GM13977 (cell line): ENCODE data around the gene NOX1.

Experiments used
- DNase-seq: peaks from one replicate; pipeline ENCODE4 v3.0.0; 2012; ENCODE audit warnings: low spot score
- in situ Hi-C: fragments of 300-500 bp; cut with MboI; formaldehyde crosslinking; loops from one replicate; pipeline ENCODE4 v1.12.0; 2022; ENCODE audit warnings: low sequenced_read_pairs, low pct_unique_long_range_greater_than_20kb, mixed read lengths, inconsistent platforms; ENCODE audit not compliant: unreplicated experiment
- TF ChIP-seq, protein P1 (sequence below): IDR thresholded peaks from 2 replicates; pipeline ENCODE4 v1.5.1; 2012; ENCODE audit warnings: mild to moderate bottlenecking, control low read depth; ENCODE audit not compliant: insufficient read depth; ENCODE audit errors: extremely low read depth, missing control alignments

NOX1 gene

DNA sequence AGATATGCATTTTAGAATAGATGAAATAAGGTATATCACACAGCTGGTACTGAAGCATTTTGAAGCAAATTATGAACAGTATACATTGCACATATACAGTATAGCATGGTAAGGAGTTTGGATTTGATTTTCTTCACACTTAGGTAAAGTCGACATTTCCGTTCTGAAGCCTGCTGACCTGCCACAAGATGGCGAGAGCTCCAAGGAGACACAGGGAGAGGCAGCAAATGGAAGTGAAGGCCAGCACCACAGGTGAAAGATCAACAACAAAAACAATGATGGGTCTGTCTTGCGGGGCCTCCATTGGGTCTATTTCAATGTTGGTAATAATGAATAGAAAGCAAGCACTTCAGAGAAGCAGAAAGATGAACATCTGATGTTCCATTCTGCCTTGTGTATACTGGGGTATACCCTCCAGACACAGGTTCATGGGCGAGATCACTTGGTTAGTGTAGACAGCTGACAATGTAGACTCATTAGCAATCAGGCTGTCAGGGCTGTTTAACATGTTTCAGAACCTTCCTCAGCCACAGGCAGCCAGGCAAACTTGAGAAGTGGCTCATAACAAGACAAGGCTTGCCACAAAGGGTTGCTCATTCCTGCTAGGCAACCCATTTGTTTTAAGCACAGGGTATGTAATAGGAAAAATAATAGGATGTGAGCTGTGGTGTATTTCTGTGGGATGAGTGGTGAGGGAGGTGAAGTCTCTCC is 21.4 kb upstream of the NOX1 start:
- TF ChIP-seq, protein P1, sequence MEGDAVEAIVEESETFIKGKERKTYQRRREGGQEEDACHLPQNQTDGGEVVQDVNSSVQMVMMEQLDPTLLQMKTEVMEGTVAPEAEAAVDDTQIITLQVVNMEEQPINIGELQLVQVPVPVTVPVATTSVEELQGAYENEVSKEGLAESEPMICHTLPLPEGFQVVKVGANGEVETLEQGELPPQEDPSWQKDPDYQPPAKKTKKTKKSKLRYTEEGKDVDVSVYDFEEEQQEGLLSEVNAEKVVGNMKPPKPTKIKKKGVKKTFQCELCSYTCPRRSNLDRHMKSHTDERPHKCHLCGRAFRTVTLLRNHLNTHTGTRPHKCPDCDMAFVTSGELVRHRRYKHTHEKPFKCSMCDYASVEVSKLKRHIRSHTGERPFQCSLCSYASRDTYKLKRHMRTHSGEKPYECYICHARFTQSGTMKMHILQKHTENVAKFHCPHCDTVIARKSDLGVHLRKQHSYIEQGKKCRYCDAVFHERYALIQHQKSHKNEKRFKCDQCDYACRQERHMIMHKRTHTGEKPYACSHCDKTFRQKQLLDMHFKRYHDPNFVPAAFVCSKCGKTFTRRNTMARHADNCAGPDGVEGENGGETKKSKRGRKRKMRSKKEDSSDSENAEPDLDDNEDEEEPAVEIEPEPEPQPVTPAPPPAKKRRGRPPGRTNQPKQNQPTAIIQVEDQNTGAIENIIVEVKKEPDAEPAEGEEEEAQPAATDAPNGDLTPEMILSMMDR: peak; percentile 60

DNA sequence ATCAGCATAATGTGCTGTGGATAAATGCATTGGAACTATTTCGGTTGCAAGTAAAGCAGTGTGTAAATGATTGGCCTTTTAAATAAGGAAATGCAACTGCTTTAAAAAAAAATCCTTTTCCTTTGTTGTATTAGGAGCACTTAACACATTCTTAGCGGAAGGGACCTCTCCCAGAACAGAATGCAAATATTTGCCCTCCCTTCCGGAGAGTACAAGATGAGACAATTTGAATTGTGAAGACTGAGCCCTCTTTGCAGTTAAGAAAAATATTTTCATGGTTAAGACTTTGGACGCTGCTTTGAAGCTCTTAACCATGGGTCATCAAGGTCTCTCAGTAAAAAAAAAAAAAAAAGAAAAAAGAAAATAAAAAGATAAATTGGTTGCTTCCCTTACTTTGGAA is 9.5 kb upstream of the NOX1 start:
- TF ChIP-seq, protein P1: no peak
- in situ Hi-C loops: loop anchor here (25.0 kb wide), 1 partner anchor 329 kb away; the partner anchor contains the start of gene DRP2
- DNase-seq: no peak

More for the DNA sequence above, 21.4 kb upstream of the NOX1 start:
- in situ Hi-C loops: loop anchor here (25.0 kb wide), 1 partner anchor 317 kb away; the partner anchor contains the start of gene DRP2
- DNase-seq: no peak

DNA sequence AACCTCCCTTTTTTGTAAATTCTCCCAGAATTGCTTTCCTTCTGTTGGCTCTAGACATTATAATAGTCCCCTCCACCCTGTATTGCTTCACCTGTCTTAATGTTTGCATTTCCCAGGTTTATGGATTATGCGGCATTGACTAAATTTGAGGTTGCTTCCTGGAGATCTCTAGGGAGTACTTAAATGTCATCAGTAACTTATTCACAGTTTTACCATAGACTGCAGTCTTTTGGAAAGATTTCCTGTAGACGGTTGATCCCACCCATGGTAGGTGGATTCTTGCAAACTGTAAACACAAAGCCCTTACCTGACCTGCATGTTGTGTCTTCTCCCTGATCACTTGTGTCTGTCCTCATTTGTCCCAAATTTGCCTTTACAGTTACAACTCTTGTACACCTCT is 6.2 kb upstream of the NOX1 start:
- TF ChIP-seq, protein P1: no peak
- DNase-seq: no peak
- in situ Hi-C loops: loop anchor here (25.0 kb wide), 1 partner anchor 332 kb away; the partner anchor contains the start of gene DRP2

DNA sequence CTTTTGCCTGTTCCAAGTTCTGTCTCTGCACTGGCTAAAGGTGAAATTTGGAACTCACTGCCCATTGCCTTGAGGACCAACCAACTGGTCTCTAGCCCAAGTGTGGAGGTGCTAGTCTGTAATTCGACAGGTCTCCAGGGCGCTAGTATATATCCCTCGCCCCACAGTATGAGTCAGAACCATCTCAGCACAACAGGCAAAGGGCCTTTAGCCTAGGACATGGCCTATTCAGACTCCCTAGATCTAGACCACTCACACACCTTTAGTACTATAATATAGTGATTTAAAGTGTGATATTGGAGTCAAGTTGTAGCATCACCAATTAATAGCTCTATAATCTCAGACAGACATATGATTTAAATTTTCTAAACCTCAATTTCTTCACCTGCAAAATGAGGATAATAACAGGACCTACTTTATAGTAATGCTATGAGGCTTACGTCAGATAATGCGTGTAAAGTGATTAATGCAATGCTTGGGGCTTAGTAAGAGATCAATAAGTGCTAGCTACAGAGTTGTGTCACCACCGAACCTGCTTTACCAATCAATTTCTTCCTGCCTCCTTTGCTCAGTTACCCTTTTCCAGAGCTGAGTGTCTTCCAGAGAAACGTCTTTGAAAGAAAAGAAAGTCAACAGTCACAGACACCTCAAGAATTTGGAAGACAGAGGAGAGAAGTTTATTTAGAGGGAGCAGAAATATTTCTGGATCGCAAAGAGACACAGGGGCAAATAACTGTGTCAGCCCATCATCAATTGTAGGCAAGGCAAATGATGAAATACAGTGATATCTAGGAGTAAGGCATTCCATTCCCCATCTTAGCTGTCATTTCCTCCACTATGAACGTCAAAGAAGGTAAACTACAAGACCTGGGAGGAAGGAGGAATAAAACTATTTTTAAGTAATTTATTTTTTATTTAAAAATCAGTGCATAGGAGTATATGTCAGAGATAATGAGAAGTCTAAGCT is 2.3 kb downstream of the NOX1 start:
- no peak for DNase-seq
- TF ChIP-seq, protein P1: no peak
- in situ Hi-C loops: no loop called here

DNA sequence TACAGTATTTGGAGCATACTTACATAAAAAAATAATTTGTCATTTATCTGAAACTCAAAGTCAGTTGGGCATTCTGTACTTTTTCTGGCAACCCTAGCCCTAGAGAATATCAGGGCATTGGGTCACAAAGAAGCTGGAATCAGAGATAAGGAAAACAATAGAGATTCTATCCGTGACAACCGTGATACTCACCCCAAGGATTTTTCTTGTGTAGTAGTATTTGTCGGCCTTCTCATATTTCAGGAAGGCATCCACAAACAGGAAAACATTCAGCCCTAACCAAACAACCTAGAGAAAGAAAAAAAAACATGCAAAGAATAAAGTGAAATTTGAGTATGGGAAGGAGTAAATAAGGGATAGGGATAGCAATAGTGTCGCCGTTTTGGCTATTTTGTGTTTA is 3.6 kb downstream of the NOX1 start:
- in situ Hi-C loops: no loop called here
- DNase-seq: no peak
- TF ChIP-seq, protein P1: no peak

DNA sequence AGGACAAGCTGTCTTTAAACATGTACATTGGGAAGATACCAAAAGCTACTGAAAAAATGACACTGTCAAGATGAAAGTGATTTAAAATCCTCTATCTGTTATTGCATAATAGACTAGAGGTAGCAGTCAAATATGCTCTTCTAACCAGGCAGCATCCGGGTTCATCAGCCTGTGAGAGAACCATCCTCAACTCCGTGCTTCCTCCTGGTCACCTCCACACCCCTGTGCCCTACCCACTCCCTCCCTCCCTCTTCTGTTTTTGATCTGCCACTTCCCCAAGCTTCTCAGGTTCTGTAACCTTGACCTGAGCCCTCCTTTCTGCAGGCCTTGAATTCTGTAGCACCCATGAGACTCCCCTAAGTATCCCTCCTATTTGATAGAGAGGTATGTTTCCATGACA is 5.9 kb downstream of the NOX1 start:
- TF ChIP-seq, protein P1: no peak
- in situ Hi-C loops: no loop called here
- DNase-seq: no peak
